Pancreas (tissue), 10 donors: Measurements from ENCODE around the gene GJC1. TPM values are rescaled to one million over a fixed set of nuclear protein-coding genes. Genes with fewer than 3 reads are reported as not detected.

Experiments
- ATAC-seq, 4 donors: fragments of 200-7000 bp; cut with Tn5 transposase; one replicate each; pipeline versions ENCODE4 v1.8.0 to v1.9.1; 2020; ENCODE audit warnings: mild to moderate bottlenecking in 4 of 4, moderate library complexity in 4 of 4
- DNase-seq, 6 donors: peaks; one replicate each; pipeline ENCODE4 v3.0.0-alpha.2; 2020
- FAIRE-seq: peaks from 2 replicates; lab custom pipeline; 2012; peaks lifted over from hg19 to GRCh38; lab: Jason Lieb, UNC
- H3K27ac ChIP-seq, 4 donors: fragments of 200-600 bp; sonication (generic); 1 replicate in 3 of 4; 2 replicates in 1 of 4; pipeline versions ENCODE4 v1.5.0 to v1.8.0; 2020
- H3K27me3 ChIP-seq, 4 donors: fragments of 200-600 bp; one replicate each; pipeline ENCODE4 v1.8.0; 2021
- H3K36me3 ChIP-seq, 3 donors: fragments of 200-600 bp; sonication (generic) in 1 of 3; one replicate each; pipeline versions ENCODE4 v1.5.0 to v1.8.0; 2020 to 2021
- H3K4me1 ChIP-seq, 3 donors: fragments of 200-600 bp; one replicate each; pipeline ENCODE4 v1.8.0; 2021
- H3K4me3 ChIP-seq, 4 donors: fragments of 200-600 bp; sonication (generic) in 2 of 4; one replicate each; pipeline versions ENCODE4 v1.5.0 to v1.8.0; 2020 to 2021
- H3K9me3 ChIP-seq, 4 donors: fragments of 200-600 bp; one replicate each; pipeline ENCODE4 v1.8.0; 2021
- WGBS, 2 donors: extraction: QIAGEN DNeasy Blood & Tissue Kit; methylation state at CpG; one replicate each; pipeline ENCODE4 v1.1.7; 2013; 5-methylcytosine and 5-hydroxymethylcytosine counted together
- intact Hi-C, 3 donors: fragments of 100-400 bp; cut with DNase I; formaldehyde crosslinking; loops; one replicate each; pipeline versions ENCODE4 v1.11.1 to v1.14.2; 2022
- polyA plus RNA-seq, 2 donors: library from polyadenylated mRNA; stranded (reverse); fragments of 200-250 nt; gene quantifications; one replicate each; pipeline ENCODE4 v1.2.3, GENCODE V29; 2013
- total RNA-seq, 6 donors: library from RNA; stranded (reverse); fragmentation: NEBNext Ultra II Directional in 4 of 6; extraction: Animal tissue kit (Norgen Biotek cat#: 25700) in 4 of 6; gene quantifications; one replicate each; pipeline versions ENCODE4 v1.2.1 to v1.2.4, GENCODE V29; 2021 to 2023
- TF ChIP-seq, protein P1 (sequence below), 4 donors: fragments of 200-600 bp; sonication (generic) in 3 of 4; IDR thresholded peaks; one replicate each; pipeline versions ENCODE4 v1.5.0 to v1.8.0; 2021; ENCODE audit warnings: antibody characterized with exemption in 4 of 4
- donor health status: healthy with polysubstance abuse.
- donor health status: DM: no; HTN: no; CAD: no; lungs with moderate emphysema.
- donor health status: DM: no; HTN: no; CAD: no.
- donor health status: control.
- donor health status: control.
- donor health status: Bipolar disorder and iron deficiency.
- donor health status: DM: yes; HTN: yes; CAD: no.
- donor health status: DM: no; HTN: no; CAD: no.
- donor health status: DM: no; HTN: no; CAD: no.
- donor health status: DM: yes; HTN: yes; CAD: no.

The GJC1 gene
- total and polyA plus RNA-seq, 8 donors: 0.58 to 3.1 (median 1.1) TPM

DNA sequence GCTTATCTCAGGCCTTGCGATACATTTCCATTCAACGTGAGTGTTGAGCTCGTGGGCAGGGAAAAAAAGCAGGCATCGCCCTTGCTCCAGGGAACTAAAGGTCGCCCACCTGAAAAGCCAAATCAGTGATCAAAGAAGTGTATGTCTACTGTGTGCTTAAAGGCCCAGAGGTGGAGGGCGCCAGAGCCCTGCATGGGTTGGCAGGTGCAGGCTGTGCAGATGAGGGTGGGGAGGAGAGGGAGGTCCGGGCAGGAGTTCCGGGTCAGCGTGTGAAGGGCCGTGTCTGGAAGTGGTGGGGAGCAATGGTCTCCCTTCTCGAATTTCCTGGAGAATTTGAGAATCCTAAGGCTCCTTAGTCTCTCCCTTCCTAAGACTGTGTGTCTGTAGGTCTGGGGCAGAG, 64.1 kb downstream of the GJC1 start:
- 43% methylated on average over 11 of the region's 11 CpGs for WGBS, 2 donors
- TF ChIP-seq, protein P1, sequence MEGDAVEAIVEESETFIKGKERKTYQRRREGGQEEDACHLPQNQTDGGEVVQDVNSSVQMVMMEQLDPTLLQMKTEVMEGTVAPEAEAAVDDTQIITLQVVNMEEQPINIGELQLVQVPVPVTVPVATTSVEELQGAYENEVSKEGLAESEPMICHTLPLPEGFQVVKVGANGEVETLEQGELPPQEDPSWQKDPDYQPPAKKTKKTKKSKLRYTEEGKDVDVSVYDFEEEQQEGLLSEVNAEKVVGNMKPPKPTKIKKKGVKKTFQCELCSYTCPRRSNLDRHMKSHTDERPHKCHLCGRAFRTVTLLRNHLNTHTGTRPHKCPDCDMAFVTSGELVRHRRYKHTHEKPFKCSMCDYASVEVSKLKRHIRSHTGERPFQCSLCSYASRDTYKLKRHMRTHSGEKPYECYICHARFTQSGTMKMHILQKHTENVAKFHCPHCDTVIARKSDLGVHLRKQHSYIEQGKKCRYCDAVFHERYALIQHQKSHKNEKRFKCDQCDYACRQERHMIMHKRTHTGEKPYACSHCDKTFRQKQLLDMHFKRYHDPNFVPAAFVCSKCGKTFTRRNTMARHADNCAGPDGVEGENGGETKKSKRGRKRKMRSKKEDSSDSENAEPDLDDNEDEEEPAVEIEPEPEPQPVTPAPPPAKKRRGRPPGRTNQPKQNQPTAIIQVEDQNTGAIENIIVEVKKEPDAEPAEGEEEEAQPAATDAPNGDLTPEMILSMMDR (IDR thresholded peaks at IDR 0.05): no peak
- no peak for ATAC-seq

GRCh38 chr17:44763170-44763569, 66.9 kb downstream of the GJC1 start:
- DNase-seq (no peak), ATAC-seq (no peak), FAIRE-seq (no peak)
- no peaks in the 10 kb centered on the region for H3K36me3 ChIP-seq
- 69 to 72% methylated on average over 5 of the region's 5 CpGs for WGBS, 2 donors
- no peaks in the 10 kb centered on the region for H3K9me3 ChIP-seq
- intact Hi-C loops: no loop called here
- no peak overlapping the region for H3K27ac ChIP-seq
- H3K27me3 ChIP-seq: peaks cover 0 to 8% (median 0%) of the 10 kb centered on the region in 4 donors
- TF ChIP-seq, protein P1 (IDR thresholded peaks at IDR 0.05): no peak
- H3K4me1 ChIP-seq: no peaks in the 10 kb centered on the region
- H3K4me3 ChIP-seq: no peak overlapping the region

More for the DNA sequence above, 64.1 kb downstream of the GJC1 start:
- H3K4me1 ChIP-seq: no peaks in the 10 kb centered on the region
- H3K27me3 ChIP-seq: no peaks in the 10 kb centered on the region
- no peak overlapping the region for H3K4me3 ChIP-seq
- no peaks in the 10 kb centered on the region for H3K9me3 ChIP-seq
- DNase-seq (no peak), FAIRE-seq (no peak)
- intact Hi-C loops: no loop called here
- no peak overlapping the region for H3K27ac ChIP-seq
- no peaks in the 10 kb centered on the region for H3K36me3 ChIP-seq

DNA sequence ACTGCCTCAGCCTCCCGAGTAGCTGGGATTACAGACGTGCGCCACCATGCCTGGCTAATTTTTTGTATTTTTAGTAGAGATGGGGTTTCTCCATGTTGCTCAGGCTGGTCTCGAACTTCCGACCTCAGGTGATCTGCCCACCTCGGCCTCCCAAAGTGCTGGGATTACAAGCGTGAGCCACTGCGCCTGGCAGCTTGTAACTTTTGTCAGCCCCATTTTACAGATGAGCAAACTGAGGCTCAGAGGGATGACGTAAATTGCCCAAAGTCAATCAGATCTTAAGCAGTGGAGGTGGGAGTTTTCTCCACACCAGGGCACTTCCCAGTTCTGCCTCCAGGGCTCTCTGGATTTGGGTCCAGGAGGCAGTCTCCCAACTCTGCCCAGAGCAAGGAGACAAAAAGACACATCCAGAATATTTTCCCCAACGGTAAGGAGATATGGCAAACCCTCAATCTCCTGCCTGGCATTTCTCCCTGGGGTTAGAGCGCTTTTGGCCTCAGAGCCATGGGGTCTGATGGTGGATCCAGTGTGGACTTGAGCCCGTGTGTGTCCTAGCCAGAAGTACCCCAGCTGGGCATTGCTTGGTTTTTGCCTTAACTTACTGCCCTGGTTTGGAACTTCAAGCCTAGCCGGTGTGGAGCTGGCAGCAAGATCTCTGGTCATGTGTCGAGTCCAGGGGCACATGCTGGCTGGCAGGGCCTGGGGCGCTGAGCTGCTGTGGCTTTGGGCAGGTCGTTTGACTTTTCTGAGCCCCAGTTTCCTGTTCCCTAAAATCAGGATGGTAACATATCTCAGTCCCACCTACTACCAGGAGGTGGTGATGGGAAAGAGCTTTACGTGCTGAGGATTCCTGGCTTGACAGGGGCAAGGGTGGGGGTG, 67.9 kb downstream of the GJC1 start:
- no peak overlapping the region for H3K4me3 ChIP-seq
- 51 to 64% methylated on average over 17 of the region's 17 CpGs for WGBS, 2 donors
- intact Hi-C loops: no loop called here
- no peak overlapping the region for H3K27ac ChIP-seq
- TF ChIP-seq, protein P1 (IDR thresholded peaks at IDR 0.05): no peak
- peaks cover 0 to 8% (median 0%) of the 10 kb centered on the region in 4 donors for H3K27me3 ChIP-seq
- ATAC-seq: no peak
- H3K4me1 ChIP-seq: no peaks in the 10 kb centered on the region
- DNase-seq: no peak
- no peaks in the 10 kb centered on the region for H3K9me3 ChIP-seq
- no peak for FAIRE-seq
- no peaks in the 10 kb centered on the region for H3K36me3 ChIP-seq

DNA sequence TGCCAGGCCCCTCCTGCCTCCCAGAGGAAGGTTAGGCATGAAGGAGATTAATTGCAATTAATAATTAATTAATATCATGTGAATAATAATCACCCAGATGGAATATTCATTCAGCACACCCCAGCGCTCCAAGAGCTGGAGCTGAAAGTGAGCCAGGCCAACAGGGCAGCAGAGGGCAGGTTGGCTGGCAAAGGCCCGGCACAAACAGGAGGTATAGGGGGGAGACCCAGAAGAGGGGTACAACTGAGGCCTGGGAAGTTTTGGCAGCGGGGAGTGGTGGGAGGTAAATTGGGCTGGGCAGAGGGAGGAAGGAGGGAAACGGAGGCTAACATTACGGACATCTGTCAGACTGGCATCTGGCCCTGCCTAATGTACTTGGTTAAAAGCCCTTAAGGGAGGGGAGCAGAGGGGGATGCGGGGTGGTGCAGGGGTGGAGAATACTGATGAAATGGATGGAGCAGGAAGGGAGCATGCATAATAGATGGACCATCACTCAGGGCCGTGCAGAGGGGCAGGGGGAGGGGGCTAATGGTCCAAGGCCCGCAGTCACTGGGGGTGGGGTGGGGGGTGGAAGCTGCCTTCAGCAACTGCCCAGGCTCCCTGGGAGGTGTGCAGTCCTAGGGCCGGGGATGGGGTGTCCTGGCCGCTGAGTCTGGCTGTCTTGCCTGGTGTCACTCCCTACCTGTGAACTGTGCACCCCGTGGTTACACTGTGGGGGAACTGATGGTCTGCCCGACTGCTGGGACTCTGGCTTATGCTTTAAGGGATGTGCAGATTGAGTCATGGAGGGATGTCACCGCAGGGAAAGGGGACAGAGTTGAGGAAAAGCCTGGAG, 69.4 kb downstream of the GJC1 start:
- intact Hi-C loops: no loop called here
- Histone ChIP-seq H3K4me3 (no peak overlapping the region), H3K36me3 (no peaks in the 10 kb centered on the region), H3K4me1 (no peaks in the 10 kb centered on the region), H3K9me3 (no peaks in the 10 kb centered on the region), H3K27ac (no peak overlapping the region), H3K27me3 (peaks cover 0 to 8% (median 0%) of the 10 kb centered on the region in 4 donors)
- FAIRE-seq (no peak), ATAC-seq (no peak), DNase-seq (no peak)
- TF ChIP-seq, protein P1 (IDR thresholded peaks at IDR 0.05): no peak
- 61 to 67% methylated on average over 12 to 13 of the region's 13 CpGs for WGBS, 2 donors
